Fibroblast of lung (primary cell): ENCODE measurements around the gene MYO18A. TPM values are rescaled to one million over a fixed set of nuclear protein-coding genes. Genes with fewer than 3 reads are reported as not detected.

ENCODE experiments used
- DNase-seq, 2 donors: peaks; one replicate each; pipeline versions ENCODE4 v3.0.0 to v3.0.0-alpha.2; 2010; ENCODE audit warnings: low read depth in 2 of 2
- H2AFZ ChIP-seq: 2 replicates; pipeline ENCODE4 v1.5.1; 2012; ENCODE audit warnings: low read length, control low read depth, inconsistent platforms
- H3K27ac ChIP-seq: 2 replicates; pipeline ENCODE4 v1.5.1; 2011; ENCODE audit warnings: low read length, control low read depth; ENCODE audit not compliant: insufficient read depth
- H3K27me3 ChIP-seq: 2 replicates; pipeline ENCODE4 v1.5.1; 2011; ENCODE audit warnings: mild to moderate bottlenecking, low read length; ENCODE audit not compliant: control insufficient read depth, insufficient read depth
- H3K36me3 ChIP-seq: 2 replicates; pipeline ENCODE4 v1.5.1; 2011; ENCODE audit warnings: low read length; ENCODE audit not compliant: control insufficient read depth, insufficient read depth
- H3K4me1 ChIP-seq: 2 replicates; pipeline ENCODE4 v1.5.1; 2011; ENCODE audit warnings: low read length; ENCODE audit not compliant: control insufficient read depth, insufficient read depth; ENCODE audit errors: extremely low read depth
- H3K4me2 ChIP-seq: 2 replicates; pipeline ENCODE4 v1.5.1; 2011; ENCODE audit warnings: low read length, control low read depth; ENCODE audit not compliant: insufficient read depth; ENCODE audit errors: extremely low read depth
- H3K4me3 ChIP-seq, 4 experiments: fragments of 200-600 bp in 1 of 4; sonication (generic) in 1 of 4; replicated peaks in 1 of 4; 2 replicates each; pipeline ENCODE4 v1.5.1; 2011 to 2016; ENCODE audit warnings: low read length in 4 of 4, low read depth in 3 of 4, mild to moderate bottlenecking in 3 of 4, control low read depth in 2 of 4, inconsistent platforms in 1 of 4, mixed read lengths in 1 of 4; ENCODE audit not compliant: insufficient read depth in 1 of 4; ENCODE audit errors: control extremely low read depth in 1 of 4
- H3K79me2 ChIP-seq: 2 replicates; pipeline ENCODE4 v1.5.1; 2012; ENCODE audit warnings: mild to moderate bottlenecking, low read length, inconsistent platforms; ENCODE audit not compliant: control insufficient read depth, insufficient read depth
- H3K9ac ChIP-seq: 2 replicates; pipeline ENCODE4 v1.5.1; 2011; ENCODE audit warnings: mild to moderate bottlenecking, low read length, control low read depth; ENCODE audit not compliant: insufficient read depth
- H3K9me3 ChIP-seq: 2 replicates; pipeline ENCODE4 v1.5.1; 2012; ENCODE audit warnings: low read depth, low read length; ENCODE audit not compliant: control insufficient read depth, insufficient read depth
- H4K20me1 ChIP-seq: 2 replicates; pipeline ENCODE4 v1.5.1; 2011; ENCODE audit warnings: low read length; ENCODE audit not compliant: control insufficient read depth, insufficient read depth; ENCODE audit errors: extremely low read depth
- CTCF ChIP-seq, 2 donors: IDR thresholded peaks in 1 of 2; conservative IDR thresholded peaks in 1 of 2; 1 replicate in 1 of 2; 2 replicates in 1 of 2; pipeline ENCODE4 v1.5.1; 2011 to 2012; ENCODE audit warnings: low read length in 2 of 2, control low read depth in 1 of 2, inconsistent platforms in 1 of 2, low read depth in 1 of 2, mild to moderate bottlenecking in 1 of 2
- EZH2 ChIP-seq: IDR thresholded peaks from 2 replicates; pipeline ENCODE4 v1.5.1; 2012; ENCODE audit warnings: low read length, control low read depth, mild to moderate bottlenecking; ENCODE audit errors: missing control alignments
- polyA plus RNA-seq, 2 donors: library from polyadenylated mRNA; depleted of rRNA in 1 of 2; stranded (reverse) in 1 of 2; unstranded in 1 of 2; fragments of >200 nt; gene quantifications; 2 replicates each; pipeline ENCODE4 v1.2.1, GENCODE V29; 2011 to 2012; ENCODE audit warnings: missing spikeins in 1 of 2
- total RNA-seq: library from RNA; depleted of rRNA; stranded (reverse); fragments of >200 nt; gene quantifications from 2 replicates; pipeline ENCODE4 v1.2.1, GENCODE V29; 2014

Gene MYO18A
- total and polyA plus RNA-seq, 2 donors (not counting 1 experiment from before 2014, with no cell fraction given): 11.7 to 133 TPM

GRCh38 chr17:29121442-29121841 lies 58.8 kb downstream of the MYO18A start:
- DNase-seq: no peak

DNA sequence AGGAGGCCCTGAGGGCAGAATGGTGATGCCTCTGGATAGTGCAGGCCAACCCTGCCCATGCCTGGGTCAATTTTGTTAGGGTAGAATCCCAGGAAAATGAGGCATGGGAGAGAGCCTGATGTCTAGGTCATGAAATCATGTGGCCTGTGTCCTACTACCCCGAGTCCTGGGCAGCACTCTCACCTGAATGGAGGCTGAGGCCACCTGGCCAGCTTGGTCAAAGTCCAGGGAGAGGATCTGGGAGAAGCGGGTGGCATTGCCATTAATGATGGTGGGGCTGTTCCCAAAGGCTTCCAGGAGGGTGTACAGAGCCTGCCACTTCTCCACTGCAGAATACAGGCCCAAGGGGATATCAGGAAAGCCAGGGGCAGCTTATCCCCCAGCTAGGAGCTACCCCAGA lies 59.8 kb downstream of the MYO18A start:
- Histone ChIP-seq H3K4me3 (no peak overlapping the region), H3K27me3 (no peaks in the 10 kb centered on the region), H3K4me2 (no peak overlapping the region), H4K20me1 (no peaks in the 10 kb centered on the region), H3K36me3 (peaks cover 14% of the 10 kb centered on the region), H3K9ac (no peak overlapping the region), H3K9me3 (no peaks in the 10 kb centered on the region), H2AFZ (no peak overlapping the region), H3K4me1 (no peaks in the 10 kb centered on the region), H3K79me2 (no peaks in the 10 kb centered on the region), H3K27ac (no peak overlapping the region)
- no peak for TF ChIP-seq EZH2
- TF ChIP-seq CTCF (conservative IDR thresholded peaks at IDR 0.05 in 1 of 2, IDR thresholded peaks at IDR 0.05 in 1 of 2; ENCODE audit: low read depth in 1 of 2, low read length in 2 of 2): no peak
- DNase-seq: no peak

More at GRCh38 chr17:29121442-29121841, 58.8 kb downstream of the MYO18A start:
- Histone ChIP-seq H3K9me3 (no peaks in the 10 kb centered on the region), H4K20me1 (no peaks in the 10 kb centered on the region), H3K79me2 (no peaks in the 10 kb centered on the region), H3K27ac (no peak overlapping the region), H3K9ac (no peak overlapping the region), H3K4me2 (no peak overlapping the region), H2AFZ (no peak overlapping the region), H3K36me3 (peaks cover 14% of the 10 kb centered on the region), H3K4me3 (no peak overlapping the region), H3K27me3 (no peaks in the 10 kb centered on the region), H3K4me1 (no peaks in the 10 kb centered on the region)
- TF ChIP-seq EZH2: no peak
- no peak for TF ChIP-seq CTCF (conservative IDR thresholded peaks at IDR 0.05 in 1 of 2, IDR thresholded peaks at IDR 0.05 in 1 of 2; ENCODE audit: low read depth in 1 of 2, low read length in 2 of 2)

DNA sequence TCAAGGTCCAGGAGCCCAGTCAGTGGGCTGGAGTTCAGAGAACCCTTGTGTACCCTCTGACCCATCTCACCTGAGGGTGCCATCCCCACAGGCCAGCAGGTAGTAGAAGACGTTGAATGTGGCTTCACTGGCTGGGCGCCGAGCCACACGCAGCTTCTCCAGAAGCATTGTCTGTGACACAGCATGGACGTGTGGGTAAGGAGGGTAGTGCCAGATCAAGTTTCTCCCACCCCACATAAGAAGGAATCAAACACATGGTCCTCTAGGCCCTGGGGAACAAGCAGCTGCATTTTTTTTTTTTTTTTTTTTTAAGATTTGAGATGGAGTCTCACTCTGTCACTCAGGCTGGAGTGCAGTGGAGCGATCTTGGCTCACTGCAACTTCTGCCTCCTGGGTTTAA lies 60.9 kb downstream of the MYO18A start:
- H3K4me3 ChIP-seq: no peak overlapping the region
- no peak overlapping the region for H3K9ac ChIP-seq
- H3K79me2 ChIP-seq: no peaks in the 10 kb centered on the region
- H2AFZ ChIP-seq: no peak overlapping the region
- no peaks in the 10 kb centered on the region for H3K4me1 ChIP-seq
- TF ChIP-seq CTCF (conservative IDR thresholded peaks at IDR 0.05 in 1 of 2, IDR thresholded peaks at IDR 0.05 in 1 of 2; ENCODE audit: low read depth in 1 of 2, low read length in 2 of 2): no peak
- no peak for TF ChIP-seq EZH2
- H3K4me2 ChIP-seq: no peak overlapping the region
- H3K27me3 ChIP-seq: no peaks in the 10 kb centered on the region
- H3K27ac ChIP-seq: no peak overlapping the region
- H4K20me1 ChIP-seq: no peaks in the 10 kb centered on the region
- H3K9me3 ChIP-seq: no peaks in the 10 kb centered on the region
- DNase-seq: no peak
- H3K36me3 ChIP-seq: peaks cover 14% of the 10 kb centered on the region
